Measurements from ENCODE around the gene TYK2. TPM values are rescaled to one million over a fixed set of nuclear protein-coding genes. Genes with fewer than 3 reads are reported as not detected.
"Not testable (repeated sequence)": the region's sequence is repeated elsewhere in the genome, so short reads cannot be mapped to it uniquely, and the experiment has no call there.

TYK2 gene
- total RNA-seq, 1 donor from 2014 or later: 103 TPM

DNA sequence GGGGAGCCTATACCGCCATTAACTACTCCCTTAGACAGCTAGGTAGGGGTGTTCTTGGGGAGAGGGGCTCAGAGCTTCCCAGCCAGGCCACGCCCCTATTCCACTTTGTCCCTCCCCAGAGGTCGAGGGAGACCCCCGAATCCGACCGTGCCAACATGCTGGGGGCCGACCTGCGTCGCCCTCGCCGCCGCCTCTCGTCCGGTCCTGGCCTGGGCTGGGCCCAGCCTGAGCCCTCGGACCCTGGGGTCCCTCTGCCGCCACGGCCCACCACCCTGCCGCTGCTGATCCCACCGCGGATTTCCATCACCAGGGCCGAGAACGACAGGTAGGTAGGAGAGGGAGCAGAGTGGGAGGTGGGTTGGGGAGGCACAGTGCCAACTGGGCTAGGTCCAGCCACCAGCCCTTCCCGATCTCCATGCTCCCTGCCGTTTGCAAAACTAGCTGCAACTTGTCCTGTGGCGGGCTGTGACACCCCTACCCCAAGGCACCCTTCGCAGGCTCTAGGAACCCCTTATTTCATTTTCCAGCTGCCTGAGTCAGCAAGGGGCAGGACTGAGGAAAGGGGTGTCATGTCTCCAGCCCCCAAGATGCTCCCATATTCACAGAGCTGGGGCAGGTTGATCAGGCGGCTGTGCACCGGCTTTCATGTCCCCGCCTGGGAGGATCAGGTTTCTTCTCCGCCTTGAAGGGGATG, 37.3 kb upstream of the TYK2 start:
- TF ChIP-seq, protein P1, sequence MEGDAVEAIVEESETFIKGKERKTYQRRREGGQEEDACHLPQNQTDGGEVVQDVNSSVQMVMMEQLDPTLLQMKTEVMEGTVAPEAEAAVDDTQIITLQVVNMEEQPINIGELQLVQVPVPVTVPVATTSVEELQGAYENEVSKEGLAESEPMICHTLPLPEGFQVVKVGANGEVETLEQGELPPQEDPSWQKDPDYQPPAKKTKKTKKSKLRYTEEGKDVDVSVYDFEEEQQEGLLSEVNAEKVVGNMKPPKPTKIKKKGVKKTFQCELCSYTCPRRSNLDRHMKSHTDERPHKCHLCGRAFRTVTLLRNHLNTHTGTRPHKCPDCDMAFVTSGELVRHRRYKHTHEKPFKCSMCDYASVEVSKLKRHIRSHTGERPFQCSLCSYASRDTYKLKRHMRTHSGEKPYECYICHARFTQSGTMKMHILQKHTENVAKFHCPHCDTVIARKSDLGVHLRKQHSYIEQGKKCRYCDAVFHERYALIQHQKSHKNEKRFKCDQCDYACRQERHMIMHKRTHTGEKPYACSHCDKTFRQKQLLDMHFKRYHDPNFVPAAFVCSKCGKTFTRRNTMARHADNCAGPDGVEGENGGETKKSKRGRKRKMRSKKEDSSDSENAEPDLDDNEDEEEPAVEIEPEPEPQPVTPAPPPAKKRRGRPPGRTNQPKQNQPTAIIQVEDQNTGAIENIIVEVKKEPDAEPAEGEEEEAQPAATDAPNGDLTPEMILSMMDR (conservative IDR thresholded peaks at IDR 0.05; ENCODE audit: low read depth, low read length): no peak
- no peak overlapping the region for H3K4me3 ChIP-seq (ENCODE audit: low read depth, low read length)
- DNase-seq (ENCODE audit: low read depth): no peak

DNA sequence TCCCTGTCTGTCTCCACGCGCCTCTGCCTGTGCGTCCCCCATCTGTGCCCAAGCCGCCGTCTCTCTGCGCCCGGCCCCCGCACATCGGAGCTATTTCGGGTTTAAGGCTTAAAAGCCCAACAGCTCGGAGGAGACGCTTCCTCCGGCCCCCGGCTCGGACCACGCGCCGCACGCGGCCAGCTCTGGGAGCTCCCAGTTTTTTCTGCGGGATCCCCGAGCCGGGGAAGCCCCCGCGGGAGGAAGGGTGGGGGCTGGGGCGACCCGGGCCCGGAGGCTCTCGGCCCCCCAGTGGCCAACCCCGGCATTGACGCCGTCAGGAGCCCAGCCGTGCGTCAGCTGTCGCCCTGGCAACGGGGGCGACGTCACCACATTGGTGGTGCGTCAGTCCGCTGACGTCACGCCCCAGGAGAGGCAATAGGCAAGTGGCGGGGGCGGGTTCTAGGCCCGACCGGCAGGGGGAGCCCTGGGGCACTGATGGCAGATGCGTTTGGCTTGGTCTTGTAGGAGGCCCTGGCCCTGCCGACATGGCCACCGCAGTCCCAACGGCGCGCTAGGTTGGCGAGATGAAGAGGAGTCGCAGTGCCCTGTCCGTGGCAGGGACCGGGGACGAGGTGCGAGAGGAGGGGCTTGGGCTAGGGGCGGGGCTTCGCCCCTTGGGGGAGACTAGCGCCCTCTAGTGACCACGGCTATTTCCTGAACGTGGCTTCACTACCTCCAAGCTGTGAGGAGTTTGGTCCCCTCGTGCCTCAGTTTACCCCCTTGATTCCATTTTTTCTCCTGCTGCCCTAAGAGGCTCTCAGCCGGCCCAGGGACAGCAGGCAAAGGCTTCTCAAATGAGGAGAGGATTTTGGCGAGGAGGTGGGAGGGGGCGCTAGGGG, 36.2 kb upstream of the TYK2 start:
- TF ChIP-seq, protein P1 (conservative IDR thresholded peaks at IDR 0.05; ENCODE audit: low read depth, low read length): peak; percentile 63
- no peak for DNase-seq (ENCODE audit: low read depth)
- H3K4me3 ChIP-seq (ENCODE audit: low read depth, low read length): peak overlapping the region; percentile 69

DNA sequence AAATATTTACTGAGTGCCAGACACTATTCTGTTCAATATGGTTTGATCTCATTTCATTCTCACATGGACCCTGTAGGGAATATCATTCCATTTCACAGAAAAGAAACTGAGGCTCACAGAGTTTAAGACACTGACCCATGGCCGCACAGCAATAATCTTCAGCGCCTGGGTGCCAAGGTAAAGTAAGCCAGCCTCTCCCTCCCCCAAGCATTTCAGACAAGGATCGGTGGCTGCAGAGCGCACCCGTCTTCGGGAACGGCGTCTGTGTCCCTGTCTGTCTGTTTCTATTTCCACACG, 35.7 kb upstream of the TYK2 start:
- H3K4me3 ChIP-seq (ENCODE audit: low read depth, low read length): peak overlapping the region; percentile 69
- no peak for DNase-seq (ENCODE audit: low read depth)
- TF ChIP-seq, protein P1 (conservative IDR thresholded peaks at IDR 0.05; ENCODE audit: low read depth, low read length): no peak

DNA sequence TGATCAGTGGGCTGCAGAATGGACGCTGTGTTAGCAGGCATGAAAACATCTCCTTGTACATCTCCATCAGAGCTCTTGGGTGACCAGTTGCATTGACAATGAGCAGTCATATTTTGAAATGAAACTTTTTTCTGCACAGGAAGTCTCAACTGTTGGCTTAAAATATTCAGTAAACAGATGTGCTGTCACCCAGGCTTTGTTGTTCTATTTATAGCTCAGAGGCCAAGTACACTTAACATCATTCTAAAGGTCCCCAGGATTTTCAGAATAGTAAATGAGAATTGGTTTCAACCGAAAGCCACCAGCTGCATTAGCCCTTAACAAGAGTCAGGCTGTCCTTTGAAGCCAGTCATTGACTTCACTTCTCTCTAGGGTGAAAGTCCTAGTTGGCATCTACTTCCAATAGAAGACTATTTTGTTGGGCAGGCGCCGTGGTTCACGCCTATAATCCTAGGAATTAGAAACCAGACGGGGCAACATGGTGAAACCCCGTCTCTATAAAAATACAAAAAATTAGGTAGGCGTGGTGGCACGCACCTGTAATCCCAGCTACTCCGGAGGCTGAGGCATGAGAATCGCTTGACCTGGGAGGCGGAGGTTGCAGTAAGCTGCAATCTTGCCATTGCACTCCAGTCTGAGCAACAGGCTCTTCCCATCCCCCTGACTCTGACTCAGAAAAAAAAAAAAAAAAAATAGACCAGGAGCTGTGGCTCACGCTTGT, 32.0 kb upstream of the TYK2 start:
- no peak for DNase-seq (ENCODE audit: low read depth)
- H3K4me3 ChIP-seq (ENCODE audit: low read depth, low read length): no peak overlapping the region
- TF ChIP-seq, protein P1 (conservative IDR thresholded peaks at IDR 0.05; ENCODE audit: low read depth, low read length): no peak

DNA sequence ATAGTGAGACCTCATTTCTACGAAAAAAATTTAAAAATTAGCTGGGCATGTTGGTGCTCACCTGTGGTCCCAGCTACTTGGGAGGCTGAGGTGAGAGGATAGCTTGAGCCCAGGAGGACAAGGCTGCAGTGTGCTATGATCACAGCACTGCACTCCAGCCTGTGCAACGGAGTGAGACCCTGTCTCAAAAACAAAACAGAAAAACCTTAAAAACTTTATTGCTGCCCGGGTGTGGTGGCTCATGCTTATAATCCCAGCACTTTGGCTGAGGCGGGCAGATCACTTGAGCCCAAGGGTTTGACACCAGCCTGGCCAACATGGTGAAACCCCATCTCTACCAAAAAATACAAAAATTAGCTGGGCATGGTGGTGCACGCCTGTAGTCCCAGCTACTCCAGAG, 30.9 kb upstream of the TYK2 start:
- DNase-seq (ENCODE audit: low read depth); H3K4me3 ChIP-seq (ENCODE audit: low read depth, low read length): not testable (repeated sequence)

DNA sequence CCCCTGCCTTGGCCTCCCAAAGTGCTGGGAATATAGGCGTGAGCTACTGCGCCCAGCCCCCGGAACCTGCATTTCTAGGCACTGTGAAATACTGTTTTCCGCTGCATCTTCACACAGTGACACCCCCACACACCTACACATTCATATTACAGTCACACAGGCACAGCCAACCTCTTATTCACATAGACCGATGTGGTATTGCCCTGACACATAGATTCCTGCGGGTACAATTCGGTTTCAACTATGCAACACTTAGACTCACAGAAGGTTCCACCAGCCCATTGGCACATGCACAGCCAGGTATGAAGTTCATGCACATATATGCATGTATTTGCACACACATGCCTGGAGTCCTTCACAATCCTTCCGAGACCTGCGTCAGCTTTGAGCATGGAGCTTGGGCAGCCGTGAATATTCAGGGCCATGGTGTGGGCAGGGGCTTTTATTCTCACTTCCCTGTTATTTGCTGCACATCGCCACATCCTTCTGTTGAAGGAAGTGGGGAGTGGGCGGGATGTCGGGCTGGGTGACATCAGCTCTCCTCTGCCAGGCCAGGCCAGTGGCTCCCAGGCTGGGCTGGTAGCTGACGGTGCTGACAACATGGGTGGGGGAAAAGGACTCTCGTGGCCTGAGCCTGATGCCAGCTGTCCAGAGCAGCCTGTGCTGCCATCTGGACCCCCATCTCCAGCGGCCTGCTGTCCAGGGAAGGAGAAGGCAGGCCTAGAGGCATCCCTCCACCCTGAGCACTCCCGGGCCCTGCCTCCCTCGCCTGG, 28.3 kb upstream of the TYK2 start:
- TF ChIP-seq, protein P1 (conservative IDR thresholded peaks at IDR 0.05; ENCODE audit: low read depth, low read length): no peak
- no peak overlapping the region for H3K4me3 ChIP-seq (ENCODE audit: low read depth, low read length)

DNA sequence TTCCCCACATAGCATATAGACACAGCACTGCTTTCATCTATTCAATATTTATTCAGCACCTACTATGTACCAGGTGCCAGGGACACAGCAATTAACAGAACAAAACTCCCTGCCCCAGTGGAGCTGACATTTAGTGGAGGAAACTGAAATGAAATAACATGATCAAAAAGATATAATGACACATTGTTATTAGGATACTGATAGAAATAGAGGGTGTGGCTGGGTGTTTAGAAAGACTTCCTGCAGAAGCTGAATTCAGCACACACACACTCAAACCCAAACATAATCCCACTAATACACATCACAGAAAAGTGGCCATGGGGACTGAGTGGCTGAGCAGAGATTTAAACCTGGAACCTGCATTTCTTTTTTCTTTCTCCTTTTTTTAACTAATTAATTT, 26.7 kb upstream of the TYK2 start:
- H3K4me3 ChIP-seq (ENCODE audit: low read depth, low read length): no peak overlapping the region
- TF ChIP-seq, protein P1 (conservative IDR thresholded peaks at IDR 0.05; ENCODE audit: low read depth, low read length): no peak
- no peak for DNase-seq (ENCODE audit: low read depth)

More for the DNA sequence above, 28.3 kb upstream of the TYK2 start:
- DNase-seq (ENCODE audit: low read depth): no peak

All from epithelial cell of proximal tubule (primary cell).